ENCODE data around the gene NR2E1. TPM values are rescaled to one million over a fixed set of nuclear protein-coding genes. Genes with fewer than 3 reads are reported as not detected.

Gene NR2E1
- total RNA-seq, 1 donor from 2014 or later, result not detected

DNA sequence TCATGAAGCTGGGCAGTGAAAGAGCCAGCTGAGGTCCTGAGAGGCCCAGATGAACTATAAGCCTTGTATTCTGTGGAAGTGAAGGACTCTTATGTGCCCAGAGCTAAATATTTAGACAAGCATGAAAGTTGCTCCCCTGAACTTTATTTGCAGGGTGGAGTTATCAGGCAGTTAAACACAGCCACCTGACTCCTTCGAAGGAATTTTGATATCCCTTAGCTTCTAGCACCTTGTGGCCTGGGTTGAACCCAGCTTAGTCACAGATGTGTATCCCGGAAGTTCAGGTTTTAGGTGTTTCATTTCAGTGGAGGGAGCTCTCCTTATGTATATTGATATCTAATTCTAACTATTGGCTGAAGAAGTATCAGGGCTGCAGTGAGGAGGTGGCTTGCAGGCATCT is 20.4 kb downstream of the NR2E1 start:
- Histone ChIP-seq H3K27me3 (no peaks in the 10 kb centered on the region), H3K4me1 (no peaks in the 10 kb centered on the region), H3K36me3 (no peaks in the 10 kb centered on the region), H3K4me3 (no peak overlapping the region), H3K27ac (no peak overlapping the region), H3K9me3 (no peaks in the 10 kb centered on the region)
- TF ChIP-seq, protein P1, sequence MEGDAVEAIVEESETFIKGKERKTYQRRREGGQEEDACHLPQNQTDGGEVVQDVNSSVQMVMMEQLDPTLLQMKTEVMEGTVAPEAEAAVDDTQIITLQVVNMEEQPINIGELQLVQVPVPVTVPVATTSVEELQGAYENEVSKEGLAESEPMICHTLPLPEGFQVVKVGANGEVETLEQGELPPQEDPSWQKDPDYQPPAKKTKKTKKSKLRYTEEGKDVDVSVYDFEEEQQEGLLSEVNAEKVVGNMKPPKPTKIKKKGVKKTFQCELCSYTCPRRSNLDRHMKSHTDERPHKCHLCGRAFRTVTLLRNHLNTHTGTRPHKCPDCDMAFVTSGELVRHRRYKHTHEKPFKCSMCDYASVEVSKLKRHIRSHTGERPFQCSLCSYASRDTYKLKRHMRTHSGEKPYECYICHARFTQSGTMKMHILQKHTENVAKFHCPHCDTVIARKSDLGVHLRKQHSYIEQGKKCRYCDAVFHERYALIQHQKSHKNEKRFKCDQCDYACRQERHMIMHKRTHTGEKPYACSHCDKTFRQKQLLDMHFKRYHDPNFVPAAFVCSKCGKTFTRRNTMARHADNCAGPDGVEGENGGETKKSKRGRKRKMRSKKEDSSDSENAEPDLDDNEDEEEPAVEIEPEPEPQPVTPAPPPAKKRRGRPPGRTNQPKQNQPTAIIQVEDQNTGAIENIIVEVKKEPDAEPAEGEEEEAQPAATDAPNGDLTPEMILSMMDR (IDR thresholded peaks at IDR 0.05), result no peak
- peak in 1 of 2 donors; percentile 40 for DNase-seq (ENCODE audit: low spot score in 2 of 2)
- intact Hi-C loops (cut with DNase I), result no loop called here

DNA sequence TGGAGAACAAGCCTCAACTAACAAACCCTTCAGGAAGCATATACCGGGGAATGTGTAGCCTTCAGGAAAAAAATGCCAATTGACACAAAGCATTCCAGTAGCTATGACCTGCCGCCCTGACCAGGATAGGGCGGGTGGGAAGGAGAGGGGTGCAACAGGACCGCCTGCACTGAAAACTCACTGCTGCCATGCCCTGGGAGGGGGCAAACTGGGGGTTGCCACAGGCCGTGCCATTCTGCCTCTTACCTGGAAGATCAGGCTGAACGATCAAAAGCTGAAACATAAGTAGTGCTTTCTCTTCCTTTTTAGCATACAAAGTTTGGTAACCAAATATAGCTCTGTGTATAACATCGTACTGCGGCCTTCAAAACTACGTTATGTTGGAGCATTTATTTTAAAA is 21.7 kb downstream of the NR2E1 start:
- Histone ChIP-seq H3K36me3 (no peaks in the 10 kb centered on the region), H3K4me1 (no peaks in the 10 kb centered on the region), H3K9me3 (no peaks in the 10 kb centered on the region), H3K4me3 (no peak overlapping the region), H3K27ac (no peak overlapping the region), H3K27me3 (no peaks in the 10 kb centered on the region)
- TF ChIP-seq, protein P1 (IDR thresholded peaks at IDR 0.05), result no peak
- DNase-seq (ENCODE audit: low spot score in 2 of 2), result no peak
- intact Hi-C loops (cut with DNase I), result no loop called here

DNA sequence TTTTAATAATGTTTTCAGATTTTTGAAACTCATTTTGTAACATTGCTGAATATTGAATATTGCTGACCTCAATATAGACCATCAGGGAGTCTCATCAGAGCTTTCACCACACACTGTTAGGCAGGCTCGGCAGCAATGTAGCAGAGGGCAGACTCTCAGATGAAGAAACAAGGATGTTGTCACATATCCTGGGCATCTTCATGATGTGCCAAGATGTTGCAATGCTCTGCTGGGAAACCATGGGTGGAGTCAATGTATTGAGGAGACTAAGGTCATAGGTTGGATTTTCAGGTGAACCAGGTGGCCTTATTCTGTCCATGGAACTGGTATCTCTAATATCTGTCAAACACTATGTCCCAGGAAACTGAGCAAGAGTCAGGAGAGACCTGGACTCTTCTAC is 27.3 kb downstream of the NR2E1 start:
- Histone ChIP-seq H3K4me1 (no peaks in the 10 kb centered on the region), H3K9me3 (no peaks in the 10 kb centered on the region), H3K36me3 (no peaks in the 10 kb centered on the region), H3K27me3 (no peaks in the 10 kb centered on the region), H3K4me3 (no peak overlapping the region), H3K27ac (no peak overlapping the region)
- TF ChIP-seq, protein P1 (IDR thresholded peaks at IDR 0.05), result no peak
- intact Hi-C loops (cut with DNase I), result no loop called here
- no peak for DNase-seq (ENCODE audit: low spot score in 2 of 2)

DNA sequence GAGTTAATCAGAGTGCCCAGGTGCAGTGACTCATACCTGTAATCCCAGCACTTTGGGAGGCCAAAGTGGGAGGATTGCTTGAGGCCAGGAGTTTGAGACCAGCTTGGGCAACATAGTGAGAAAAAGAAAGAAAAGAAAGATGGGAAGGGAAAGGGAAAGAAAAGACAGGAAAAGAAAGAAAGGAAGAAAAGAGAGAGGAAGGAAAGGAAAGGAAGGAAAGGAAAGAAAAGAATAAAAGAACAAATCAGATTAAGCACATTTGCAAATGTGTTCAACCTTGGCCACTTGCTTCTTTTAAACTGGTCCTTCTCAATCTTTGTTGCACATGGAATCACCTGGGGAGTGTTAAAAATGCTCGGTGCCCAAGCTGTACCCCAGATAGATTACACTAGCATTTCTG is 28.0 kb downstream of the NR2E1 start:
- no peak overlapping the region for H3K27ac ChIP-seq
- no peaks in the 10 kb centered on the region for H3K36me3 ChIP-seq
- no peaks in the 10 kb centered on the region for H3K27me3 ChIP-seq
- no peak overlapping the region for H3K4me3 ChIP-seq
- no peak for DNase-seq (ENCODE audit: low spot score in 2 of 2)
- H3K4me1 ChIP-seq, result no peaks in the 10 kb centered on the region
- no peaks in the 10 kb centered on the region for H3K9me3 ChIP-seq
- TF ChIP-seq, protein P1 (IDR thresholded peaks at IDR 0.05), result no peak
- intact Hi-C loops (cut with DNase I), result no loop called here

DNA sequence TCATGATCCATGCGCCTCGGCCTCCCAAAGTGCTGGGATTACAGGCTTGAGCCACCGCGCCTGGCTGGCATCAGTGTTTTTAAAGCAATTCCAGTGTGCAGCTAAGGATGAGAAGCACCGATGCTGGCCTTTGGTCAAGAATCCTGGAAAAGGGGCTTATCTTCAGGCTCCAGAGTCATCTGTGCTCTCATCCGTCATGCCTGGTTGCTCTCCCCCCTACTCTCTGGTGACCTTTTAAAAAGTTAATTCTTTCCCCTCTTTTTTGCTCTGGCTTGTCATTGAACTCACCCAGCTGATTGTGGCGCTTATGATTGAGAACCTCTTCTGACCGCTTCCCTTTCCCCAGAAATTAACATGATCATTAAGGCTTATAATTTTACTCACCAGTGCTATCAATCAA is 28.7 kb downstream of the NR2E1 start:
- H3K36me3 ChIP-seq, result no peaks in the 10 kb centered on the region
- no peaks in the 10 kb centered on the region for H3K9me3 ChIP-seq
- intact Hi-C loops (cut with DNase I), result no loop called here
- H3K4me3 ChIP-seq, result no peak overlapping the region
- H3K27me3 ChIP-seq, result no peaks in the 10 kb centered on the region
- no peaks in the 10 kb centered on the region for H3K4me1 ChIP-seq
- TF ChIP-seq, protein P1 (IDR thresholded peaks at IDR 0.05), result no peak
- no peak for DNase-seq (ENCODE audit: low spot score in 2 of 2)
- no peak overlapping the region for H3K27ac ChIP-seq

DNA sequence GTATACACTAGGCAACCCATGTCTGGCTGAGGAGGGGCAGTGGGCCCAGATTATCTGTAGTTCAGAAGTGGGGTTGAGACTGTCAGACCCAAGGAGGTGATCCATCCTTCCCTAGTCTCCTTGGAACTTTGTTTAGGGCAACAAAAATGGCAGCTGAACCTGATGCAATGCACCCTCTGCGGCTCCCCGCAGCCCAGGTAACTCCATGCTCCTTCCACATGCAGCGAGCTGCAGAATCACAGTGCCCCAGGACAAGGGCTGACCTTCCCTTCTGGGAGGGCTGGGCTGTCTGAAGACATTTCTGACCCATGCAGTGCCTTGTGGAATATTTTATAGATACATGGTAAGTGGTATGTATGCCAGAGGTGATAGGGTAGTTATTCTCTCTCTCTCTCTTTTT is 29.4 kb downstream of the NR2E1 start:
- intact Hi-C loops (cut with DNase I), result no loop called here
- TF ChIP-seq, protein P1 (IDR thresholded peaks at IDR 0.05), result no peak
- DNase-seq (ENCODE audit: low spot score in 2 of 2), result no peak
- H3K9me3 ChIP-seq, result no peaks in the 10 kb centered on the region
- H3K4me3 ChIP-seq, result no peak overlapping the region
- no peaks in the 10 kb centered on the region for H3K36me3 ChIP-seq
- no peak overlapping the region for H3K27ac ChIP-seq
- H3K4me1 ChIP-seq, result no peaks in the 10 kb centered on the region
- H3K27me3 ChIP-seq, result no peaks in the 10 kb centered on the region

Measured in ascending aorta (tissue), 2 donors.